ENCODE data around the gene RPS25.

DNA sequence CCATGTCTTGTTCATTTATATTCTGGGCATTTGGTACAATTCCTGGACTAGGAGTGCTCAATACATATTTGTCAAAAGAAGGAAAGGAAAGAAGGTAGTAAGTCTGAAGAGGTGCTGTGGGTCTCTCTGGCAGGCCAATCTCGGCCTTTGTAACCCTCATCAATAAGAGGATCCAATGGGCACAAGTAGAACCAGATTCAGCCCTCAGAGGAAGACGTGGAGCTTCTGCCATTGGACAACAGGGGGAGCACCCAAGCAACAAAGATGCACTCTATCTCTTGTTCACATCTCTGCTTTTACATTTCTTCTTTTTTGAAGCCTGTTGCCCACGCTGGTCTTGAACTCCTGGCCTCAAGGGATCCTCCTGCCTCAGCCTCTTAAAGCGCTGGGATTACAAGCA, 47.2 kb upstream of the RPS25 start:
- TF ChIP-seq POLR2A (IDR thresholded peaks at IDR 0.05; ENCODE audit: low read length), result no peak
- TF ChIP-seq GATA1 (IDR thresholded peaks at IDR 0.05; ENCODE audit: low read depth, low read length), result no peak

Data from erythroblast (primary cell).